NB4 (cell line): Measurements from ENCODE around the gene CAPN14.

ENCODE experiments used
- MYC ChIP-seq: IDR thresholded peaks from 2 replicates; pipeline ENCODE4 v1.6.1; 2011; ENCODE audit warnings: low read depth, low read length
- TF ChIP-seq, protein P1 (sequence below): IDR thresholded peaks from one replicate; pipeline ENCODE4 v1.5.1; 2012; ENCODE audit warnings: low read depth, low read length
- TF ChIP-seq, protein P2 (sequence below): IDR thresholded peaks from 2 replicates; pipeline ENCODE4 v1.6.1; 2011; ENCODE audit warnings: low read depth, low read length

GRCh38 chr2:31191931-31192330 lies 25.4 kb downstream of the CAPN14 start:
- no peak for TF ChIP-seq MYC
- TF ChIP-seq, protein P1, sequence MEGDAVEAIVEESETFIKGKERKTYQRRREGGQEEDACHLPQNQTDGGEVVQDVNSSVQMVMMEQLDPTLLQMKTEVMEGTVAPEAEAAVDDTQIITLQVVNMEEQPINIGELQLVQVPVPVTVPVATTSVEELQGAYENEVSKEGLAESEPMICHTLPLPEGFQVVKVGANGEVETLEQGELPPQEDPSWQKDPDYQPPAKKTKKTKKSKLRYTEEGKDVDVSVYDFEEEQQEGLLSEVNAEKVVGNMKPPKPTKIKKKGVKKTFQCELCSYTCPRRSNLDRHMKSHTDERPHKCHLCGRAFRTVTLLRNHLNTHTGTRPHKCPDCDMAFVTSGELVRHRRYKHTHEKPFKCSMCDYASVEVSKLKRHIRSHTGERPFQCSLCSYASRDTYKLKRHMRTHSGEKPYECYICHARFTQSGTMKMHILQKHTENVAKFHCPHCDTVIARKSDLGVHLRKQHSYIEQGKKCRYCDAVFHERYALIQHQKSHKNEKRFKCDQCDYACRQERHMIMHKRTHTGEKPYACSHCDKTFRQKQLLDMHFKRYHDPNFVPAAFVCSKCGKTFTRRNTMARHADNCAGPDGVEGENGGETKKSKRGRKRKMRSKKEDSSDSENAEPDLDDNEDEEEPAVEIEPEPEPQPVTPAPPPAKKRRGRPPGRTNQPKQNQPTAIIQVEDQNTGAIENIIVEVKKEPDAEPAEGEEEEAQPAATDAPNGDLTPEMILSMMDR: no peak
- TF ChIP-seq, protein P2, sequence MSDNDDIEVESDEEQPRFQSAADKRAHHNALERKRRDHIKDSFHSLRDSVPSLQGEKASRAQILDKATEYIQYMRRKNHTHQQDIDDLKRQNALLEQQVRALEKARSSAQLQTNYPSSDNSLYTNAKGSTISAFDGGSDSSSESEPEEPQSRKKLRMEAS: no peak
